Stimulated activated CD4-positive, alpha-beta T cell treated with anti-CD3 and anti-CD28 coated beads, Interleukin-1b, Interleukin-23, amount 100 ng/mL, for 1 hour (primary cell): ENCODE results near the gene TMEM53.

Experiments used
- DNase-seq, 2 donors: peaks; one replicate each; pipeline ENCODE4 v3.0.0-alpha.2; 2020; ENCODE audit warnings: low read depth in 2 of 2

The TMEM53 gene

DNA sequence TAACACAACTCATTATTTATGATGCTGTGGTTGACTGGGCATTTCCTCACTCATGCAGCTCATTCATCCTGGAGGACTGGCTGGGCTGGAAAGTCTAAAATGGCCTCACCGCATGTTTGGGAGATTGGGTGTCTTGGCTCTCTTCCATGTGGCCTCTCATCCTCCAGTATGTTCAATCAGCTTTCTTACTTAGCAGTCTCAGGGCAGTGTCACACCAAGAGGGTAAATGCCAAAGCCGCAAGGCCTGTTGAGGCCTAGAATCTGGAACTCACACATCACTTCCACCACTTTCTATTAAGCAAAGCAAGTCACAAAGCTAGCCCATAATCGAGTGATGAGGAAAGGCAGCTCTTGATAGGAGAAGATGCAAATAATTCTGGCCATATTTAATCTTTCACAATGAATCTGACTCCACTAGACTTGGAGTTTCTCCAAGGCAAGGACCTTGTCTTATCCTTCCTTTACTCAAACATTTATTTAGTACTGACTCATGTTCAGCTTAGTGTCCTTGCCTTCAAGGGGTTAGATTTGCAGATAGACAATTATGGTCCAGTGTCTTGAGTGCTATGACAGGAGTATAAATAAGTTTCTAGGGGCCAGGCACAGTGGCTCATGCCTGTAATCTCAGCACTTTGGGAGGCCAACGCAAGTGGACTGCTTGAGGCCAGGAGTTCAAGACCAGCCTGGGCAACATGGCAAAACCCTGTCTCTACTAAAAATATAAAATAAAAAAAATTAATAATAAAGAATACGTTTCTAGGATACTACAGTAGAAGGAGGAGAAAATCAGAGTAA is 45.1 kb downstream of the TMEM53 start:
- no peak for DNase-seq

DNA sequence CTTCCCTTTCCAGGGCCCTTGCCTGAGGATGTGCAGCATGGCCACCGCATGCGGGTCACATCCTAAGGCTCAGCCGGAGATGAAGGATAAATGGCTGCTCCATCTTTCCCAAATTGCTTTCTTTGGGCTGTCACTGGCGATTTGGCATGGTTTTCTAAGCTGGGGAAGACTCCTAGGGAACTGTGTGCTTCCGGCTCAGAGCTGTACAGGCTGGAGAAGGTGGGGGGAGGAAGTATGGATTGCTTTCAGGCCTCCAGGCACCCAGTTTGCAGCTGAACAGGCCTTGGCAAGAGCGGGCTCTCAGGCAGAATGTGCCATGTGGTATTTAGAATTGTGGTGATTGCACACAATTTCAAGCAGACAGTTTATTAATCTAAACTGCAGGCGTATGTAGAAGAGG is 48.9 kb downstream of the TMEM53 start:
- DNase-seq, result no peak

GRCh38 chr1:44624268-44624901 is 49.9 kb downstream of the TMEM53 start:
- DNase-seq, result no peak

- no peak for DNase-seq
These were observed 52.4 kb downstream of the TMEM53 start for GRCh38 chr1:44621841-44622286.

DNA sequence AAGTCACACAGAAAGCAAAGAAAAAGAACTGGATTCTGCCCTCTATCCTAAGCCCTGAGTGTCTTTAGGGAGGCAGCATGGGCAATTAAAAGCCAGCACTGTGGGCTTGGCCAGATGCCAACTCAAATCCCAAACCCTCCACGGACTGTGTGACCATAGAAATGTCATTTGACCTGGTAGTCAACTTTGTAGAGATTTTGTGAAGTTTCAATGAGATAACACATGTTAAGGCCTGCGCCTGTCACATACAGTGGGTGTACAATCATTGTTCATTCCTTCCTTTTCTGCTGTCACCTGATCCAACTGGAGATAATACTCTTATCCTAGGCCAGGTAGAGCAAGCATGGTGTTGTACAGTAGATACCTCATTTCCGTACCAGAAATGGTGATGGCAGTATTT is 54.2 kb downstream of the TMEM53 start:
- no peak for DNase-seq

DNA sequence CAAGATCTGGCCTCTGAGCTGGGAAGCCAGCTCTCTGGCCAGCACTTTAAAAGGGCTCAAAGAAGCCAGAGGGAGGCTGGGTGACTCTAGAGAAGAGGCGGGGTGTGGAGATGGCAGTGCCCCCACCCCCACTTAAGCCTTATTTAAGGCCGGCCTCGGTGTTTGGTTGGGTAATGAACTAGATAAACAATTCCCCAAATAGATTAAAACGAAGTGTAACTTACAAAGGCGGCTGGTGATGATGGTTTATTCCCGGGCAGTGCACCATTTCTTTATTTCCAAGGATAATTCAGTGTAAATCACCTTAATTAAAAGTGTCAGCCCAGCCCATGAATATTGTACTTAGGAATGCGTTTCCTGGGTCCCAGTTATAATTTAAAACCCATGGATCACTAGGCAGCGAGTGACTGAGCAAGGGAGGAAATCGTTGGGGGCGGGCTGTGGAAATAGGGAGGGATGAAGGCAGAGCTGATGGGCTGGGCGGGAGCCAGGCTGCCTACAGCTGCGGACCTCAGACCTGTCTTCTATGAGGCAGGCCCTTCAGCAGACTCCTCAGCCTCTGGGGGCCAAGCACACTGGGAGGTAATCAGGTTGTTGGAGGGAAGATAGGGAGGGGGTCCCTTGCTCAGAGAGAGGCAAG is 54.9 kb downstream of the TMEM53 start:
- DNase-seq, result no peak

- DNase-seq, result no peak
These were observed 56.6 kb downstream of the TMEM53 start for GRCh38 chr1:44617703-44618029.

GRCh38 chr1:44616991-44617702 is 57.1 kb downstream of the TMEM53 start:
- DNase-seq, result no peak

GRCh38 chr1:44616284-44616990 is 57.8 kb downstream of the TMEM53 start:
- no peak for DNase-seq

DNA sequence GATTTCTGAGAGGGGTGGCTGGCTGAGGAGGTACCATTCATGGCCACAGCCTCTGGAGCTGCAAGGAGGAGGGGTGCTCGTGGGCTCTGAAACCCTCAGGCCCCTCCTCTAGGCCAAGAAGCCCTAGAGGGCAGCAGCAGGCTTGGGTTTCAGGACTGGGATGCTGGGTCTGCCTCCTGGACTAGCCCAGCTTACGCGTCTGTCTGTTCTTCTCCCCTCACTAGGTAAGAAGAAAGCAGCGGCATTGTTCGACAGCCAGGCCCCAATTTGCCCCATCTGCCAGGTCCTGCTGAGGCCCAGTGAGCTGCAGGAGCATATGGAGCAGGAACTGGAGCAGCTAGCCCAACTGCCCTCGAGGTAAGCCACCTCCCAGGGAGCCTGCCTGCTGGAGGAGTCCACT is 60.3 kb downstream of the TMEM53 start:
- DNase-seq, result no peak

DNA sequence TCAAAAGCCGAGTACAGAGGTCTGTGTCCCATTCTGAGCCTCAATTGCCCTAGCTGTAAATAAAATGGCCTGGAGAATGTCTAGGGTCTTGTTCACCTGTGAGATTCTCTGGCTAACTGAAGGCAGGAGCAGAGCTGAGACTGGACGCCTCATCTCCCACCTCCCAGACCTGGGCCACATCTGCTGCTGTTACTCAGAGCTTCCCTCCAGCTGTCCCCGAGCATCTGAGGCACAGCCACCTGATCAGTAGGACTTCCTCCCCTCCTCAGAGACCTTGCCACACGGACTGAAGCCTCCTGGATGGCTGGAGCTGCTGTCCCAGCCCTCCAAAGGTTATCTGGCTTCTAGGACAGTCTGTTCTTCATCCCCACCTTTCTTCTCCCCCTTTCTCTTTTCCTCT is 62.4 kb downstream of the TMEM53 start:
- DNase-seq, result no peak

DNA sequence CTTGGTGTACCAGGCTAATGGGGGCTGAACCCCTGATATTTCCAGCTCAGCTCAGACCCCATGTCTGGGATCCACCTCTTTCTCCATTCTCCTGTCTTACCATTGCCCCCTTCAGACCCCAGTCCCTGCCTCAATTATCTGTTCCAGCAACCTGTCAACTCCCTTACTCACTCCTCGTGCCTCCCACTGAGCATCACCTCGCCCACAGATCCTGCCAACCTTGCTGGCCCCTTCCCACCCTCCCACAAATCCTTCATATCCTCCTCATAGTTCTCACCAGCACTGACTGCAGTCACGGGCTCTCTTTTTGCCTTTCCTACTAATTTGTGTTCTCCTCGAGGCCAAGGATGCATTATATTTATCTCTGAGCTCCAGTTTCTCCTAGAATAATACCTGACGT is 62.9 kb downstream of the TMEM53 start:
- DNase-seq, result no peak

- DNase-seq, result no peak
These were observed 63.6 kb downstream of the TMEM53 start for GRCh38 chr1:44610527-44611148.

DNA sequence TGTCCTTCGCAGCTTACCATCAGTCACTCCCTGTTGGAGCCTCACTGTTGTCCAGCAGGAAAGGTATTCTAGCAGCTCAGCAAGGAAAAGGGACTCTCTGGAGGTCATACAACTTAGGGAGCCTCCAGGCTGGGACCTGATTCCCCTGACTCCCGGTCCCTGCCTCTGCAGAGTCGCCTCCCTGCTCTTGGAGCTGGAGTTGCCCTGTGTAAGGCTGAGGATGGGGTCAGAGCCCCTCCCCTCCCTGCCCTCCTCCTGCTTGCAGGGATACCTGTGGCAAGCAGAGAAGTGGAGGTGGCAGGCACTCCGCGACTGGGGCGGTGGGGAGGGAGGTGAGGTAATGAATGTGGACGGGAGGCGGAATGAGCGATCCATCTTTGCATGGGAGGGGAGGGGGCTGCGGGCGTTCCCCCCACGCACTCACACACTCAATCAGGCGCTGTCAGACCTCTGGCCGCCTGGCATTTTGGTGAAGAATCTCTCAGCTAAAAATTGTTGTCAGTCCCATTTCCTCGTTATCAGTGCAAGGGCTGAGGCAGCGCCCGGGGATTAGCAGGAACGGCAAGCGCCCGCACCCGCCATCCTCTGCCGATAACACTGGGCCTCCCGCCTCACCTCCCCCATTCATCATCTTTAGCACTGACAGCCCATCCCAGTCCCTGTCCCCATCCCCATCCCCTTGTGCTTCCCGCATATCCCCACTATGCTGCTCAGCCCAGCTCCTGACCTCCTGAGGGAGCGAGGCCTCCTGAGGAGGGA is 64.3 kb downstream of the TMEM53 start:
- DNase-seq, result no peak

- DNase-seq, result no peak
These were observed 64.9 kb downstream of the TMEM53 start for GRCh38 chr1:44609412-44609767.

DNA sequence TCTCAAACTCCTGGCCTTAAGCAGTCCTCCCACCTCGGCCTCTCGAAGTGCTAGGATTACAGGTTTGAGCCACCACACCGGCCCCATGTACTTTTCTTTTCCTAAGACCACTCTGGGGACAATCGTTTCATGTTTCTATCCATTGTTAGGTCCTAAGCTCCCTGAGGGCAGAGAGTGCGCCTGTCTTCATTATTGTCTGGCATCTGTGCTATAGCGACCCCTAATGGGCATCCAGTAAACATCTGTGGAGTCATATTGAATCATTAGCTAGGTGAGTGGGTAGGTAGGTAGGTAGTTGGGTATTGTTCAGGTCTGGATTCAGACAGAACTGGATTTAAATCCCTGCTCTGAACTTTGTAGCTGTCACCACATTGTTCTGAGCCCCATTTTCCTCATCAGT is 66.1 kb downstream of the TMEM53 start:
- DNase-seq, result no peak

- DNase-seq, result no peak
These were observed 67.5 kb downstream of the TMEM53 start for GRCh38 chr1:44606701-44607281.

DNA sequence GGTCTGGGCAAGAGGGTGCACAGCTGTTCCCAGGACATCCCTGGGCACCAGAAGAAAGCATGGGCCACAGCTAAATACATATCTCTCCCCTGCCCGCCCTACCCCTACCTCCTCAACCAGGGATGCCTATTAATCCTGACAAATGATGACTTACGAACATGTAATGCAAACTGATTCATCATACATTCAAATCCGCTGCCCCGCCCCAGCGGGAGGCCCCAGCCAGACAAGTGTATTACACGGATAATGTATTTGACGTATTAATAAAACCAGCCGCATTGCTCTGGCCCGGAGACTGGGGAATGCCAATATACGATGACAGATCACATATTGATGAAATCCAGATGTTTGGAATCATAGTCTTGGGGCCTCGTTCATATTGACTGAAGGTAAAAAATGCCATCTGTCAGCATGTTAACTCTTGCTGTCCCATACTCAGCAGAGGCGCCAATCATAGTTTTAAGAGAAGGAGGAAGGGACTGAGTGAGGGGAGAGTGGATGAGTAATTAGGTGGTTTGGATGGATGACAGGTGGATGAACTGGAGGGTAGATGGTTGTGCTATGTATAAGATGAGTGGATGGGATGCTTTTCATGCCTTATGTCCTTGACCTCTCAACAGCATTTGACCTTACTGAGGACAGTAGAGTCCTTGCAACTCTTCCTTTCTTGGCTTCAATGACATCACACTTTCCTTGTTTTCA is 68.2 kb downstream of the TMEM53 start:
- no peak for DNase-seq

DNA sequence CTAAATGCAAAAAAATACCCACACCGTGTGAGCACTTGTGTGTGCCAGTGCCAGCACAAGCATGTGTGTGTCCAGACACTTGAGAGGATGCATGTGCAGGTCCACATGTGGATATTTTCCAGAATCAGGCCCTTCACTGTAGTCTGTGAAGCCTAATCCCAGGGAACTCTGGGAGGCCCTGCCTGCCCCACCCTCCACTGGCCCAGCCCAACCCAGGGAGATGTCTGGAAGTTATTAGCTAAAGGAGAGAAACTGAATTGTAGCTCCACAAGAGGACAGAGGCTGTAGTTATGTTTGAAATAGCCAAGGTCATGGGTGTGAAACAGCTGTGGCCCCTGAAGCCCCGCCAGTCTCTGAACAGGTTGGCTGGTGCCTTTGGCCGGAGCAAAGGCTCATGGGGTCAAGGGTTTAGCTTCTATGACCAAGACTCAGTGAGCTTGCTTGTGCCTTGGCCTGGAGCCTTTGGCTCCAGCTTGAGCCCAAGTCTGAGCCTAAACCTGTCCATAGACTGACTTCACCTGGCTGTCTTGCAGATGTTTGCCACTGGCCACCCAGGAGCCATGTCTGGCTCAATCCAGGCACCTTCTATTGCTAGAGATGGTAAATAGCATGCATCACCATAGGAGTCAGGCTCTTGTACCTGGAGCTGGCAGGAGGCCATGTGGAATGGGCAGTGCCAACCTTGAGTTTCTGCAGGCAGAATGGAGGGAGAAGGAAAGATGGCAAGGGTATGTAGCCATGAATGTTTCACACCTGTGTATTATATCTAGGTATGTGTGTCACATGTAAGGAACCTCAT is 69.9 kb downstream of the TMEM53 start:
- no peak for DNase-seq
